B cell (primary cell): ENCODE data around the gene OR11L1.

Source experiments
- CTCF ChIP-seq: fragments of 200-600 bp; IDR thresholded peaks from one replicate; pipeline ENCODE4 v1.8.0; 2022; ENCODE audit warnings: antibody characterized with exemption, mild to moderate bottlenecking
- EZH2 ChIP-seq: IDR thresholded peaks from 2 replicates; pipeline ENCODE4 v1.6.1; 2012; ENCODE audit warnings: borderline replicate concordance, low read depth, mild to moderate bottlenecking, moderate library complexity, low read length; ENCODE audit not compliant: insufficient read depth, poor library complexity, severe bottlenecking

GRCh38 chr1:247812637-247813036 lies 29.1 kb downstream of the OR11L1 start:
- TF ChIP-seq CTCF = no peak
- TF ChIP-seq EZH2 = no peak
